WTC11 (cell line): Measurements from ENCODE around the gene NHERF1. TPM values are rescaled to one million over a fixed set of nuclear protein-coding genes. Genes with fewer than 3 reads are reported as not detected.

Experiments used
- ATAC-seq: fragments of 200-7000 bp; cut with Tn5 transposase; 2 replicates; pipeline ENCODE4 v1.10.0; 2021; ENCODE audit warnings: mild to moderate bottlenecking, moderate library complexity
- CTCF ChIA-PET: fragments of 300-600 bp; sonication (Branson Sonifier 250); formaldehyde crosslinking; loops from one replicate; lab custom pipeline; 2021; ENCODE audit warnings: antibody characterized with exemption; lab: Charles Lee
- POLR2A ChIA-PET: fragments of 350-600 bp; sonication (Branson Sonifier 250); formaldehyde crosslinking; loops from one replicate; lab custom pipeline; 2021; ENCODE audit warnings: antibody characterized with exemption; lab: Charles Lee
- DNase-seq: peaks from one replicate; pipeline ENCODE4 v3.0.0; 2021; ENCODE audit warnings: low spot score
- H3K27ac Mint-ChIP-seq: 2 replicates; pipeline ENCODE4 v1.8.0; 2021; ENCODE audit warnings: mixed read lengths
- H3K27me3 Mint-ChIP-seq: 2 replicates; pipeline ENCODE4 v1.8.0; 2021; ENCODE audit warnings: low read depth, mild to moderate bottlenecking, moderate library complexity, mixed read lengths
- H3K36me3 Mint-ChIP-seq: 2 replicates; pipeline ENCODE4 v1.8.0; 2021; ENCODE audit warnings: mixed read lengths
- H3K4me1 Mint-ChIP-seq: 2 replicates; pipeline ENCODE4 v1.8.0; 2022; ENCODE audit warnings: mixed read lengths
- H3K4me3 Mint-ChIP-seq: 2 replicates; pipeline ENCODE4 v1.8.0; 2021; ENCODE audit warnings: mild to moderate bottlenecking, moderate library complexity, mixed read lengths
- H3K9me3 Mint-ChIP-seq: 2 replicates; pipeline ENCODE4 v1.8.0; 2021; ENCODE audit warnings: mixed read lengths
- ARID4B ChIP-seq: sonication (generic); formaldehyde crosslinking; IDR thresholded peaks from 2 replicates; pipeline ENCODE4 v1.8.0; 2023; ENCODE audit warnings: missing genetic modification reagents, mild to moderate bottlenecking, borderline replicate concordance
- GABPB1 ChIP-seq: sonication (generic); formaldehyde crosslinking; IDR thresholded peaks from 2 replicates; pipeline ENCODE4 v1.8.1; 2023; ENCODE audit warnings: mild to moderate bottlenecking, missing genetic modification reagents
- JAZF1 ChIP-seq: fragments of 250-450 bp; sonication (Bioruptor Pico); IDR thresholded peaks from 2 replicates; pipeline ENCODE4 v1.9.0; 2021; ENCODE audit warnings: moderate library complexity, mild to moderate bottlenecking, inconsistent platforms
- KAT7 ChIP-seq: sonication (generic); formaldehyde crosslinking; IDR thresholded peaks from 2 replicates; pipeline ENCODE4 v1.8.1; 2023; ENCODE audit warnings: missing genetic modification reagents, mild to moderate bottlenecking, borderline replicate concordance
- NFE2L1 ChIP-seq: sonication (generic); formaldehyde crosslinking; IDR thresholded peaks from 2 replicates; pipeline ENCODE4 v1.8.1; 2023; ENCODE audit warnings: missing genetic modification reagents
- SMAD4 ChIP-seq: sonication (generic); formaldehyde crosslinking; IDR thresholded peaks from 2 replicates; pipeline ENCODE4 v1.8.0; 2022; ENCODE audit warnings: mild to moderate bottlenecking, missing genetic modification reagents
- TCF7 ChIP-seq: sonication (generic); formaldehyde crosslinking; IDR thresholded peaks from 2 replicates; pipeline ENCODE4 v1.8.0; 2022; ENCODE audit warnings: mild to moderate bottlenecking, low read depth, missing genetic modification reagents, moderate library complexity
- TEAD4 ChIP-seq: sonication (generic); formaldehyde crosslinking; IDR thresholded peaks from 2 replicates; pipeline ENCODE4 v1.8.0; 2022; ENCODE audit warnings: mild to moderate bottlenecking, missing genetic modification reagents
- USF1 ChIP-seq: sonication (generic); formaldehyde crosslinking; IDR thresholded peaks from 2 replicates; pipeline ENCODE4 v1.8.0; 2022; ENCODE audit warnings: mild to moderate bottlenecking, missing genetic modification reagents
- USF2 ChIP-seq: sonication (generic); formaldehyde crosslinking; IDR thresholded peaks from 2 replicates; pipeline ENCODE4 v1.8.1; 2023; ENCODE audit warnings: mild to moderate bottlenecking, missing genetic modification reagents, moderate library complexity
- ZNF138 ChIP-seq: sonication (generic); formaldehyde crosslinking; conservative IDR thresholded peaks from 2 replicates; pipeline ENCODE4 v1.8.1; 2022; ENCODE audit warnings: mild to moderate bottlenecking, moderate library complexity, missing genetic modification reagents
- ZNF263 ChIP-seq: sonication (generic); formaldehyde crosslinking; IDR thresholded peaks from 2 replicates; pipeline ENCODE4 v1.8.1; 2022; ENCODE audit warnings: low read depth, mild to moderate bottlenecking, moderate library complexity, missing genetic modification reagents
- ZNF532 ChIP-seq: fragments of 250-450 bp; sonication (Bioruptor Pico); IDR thresholded peaks from 2 replicates; pipeline ENCODE4 v1.9.0; 2021; ENCODE audit warnings: mild to moderate bottlenecking, borderline replicate concordance
- ZNF671 ChIP-seq: fragments of 250-450 bp; sonication (Bioruptor Pico); IDR thresholded peaks from 2 replicates; pipeline ENCODE4 v1.8.0; 2021; ENCODE audit warnings: mild to moderate bottlenecking
- total RNA-seq: library from RNA; stranded (reverse); gene quantifications from 3 replicates; pipeline ENCODE4 v1.2.3, GENCODE V29; 2021
- TF ChIP-seq, protein P1 (sequence below): sonication (generic); formaldehyde crosslinking; IDR thresholded peaks from 2 replicates; pipeline ENCODE4 v1.8.1; 2023; ENCODE audit warnings: mild to moderate bottlenecking, moderate library complexity, missing genetic modification reagents

NHERF1 gene
- total RNA-seq, 1 experiment from 2014 or later = 111 TPM

DNA sequence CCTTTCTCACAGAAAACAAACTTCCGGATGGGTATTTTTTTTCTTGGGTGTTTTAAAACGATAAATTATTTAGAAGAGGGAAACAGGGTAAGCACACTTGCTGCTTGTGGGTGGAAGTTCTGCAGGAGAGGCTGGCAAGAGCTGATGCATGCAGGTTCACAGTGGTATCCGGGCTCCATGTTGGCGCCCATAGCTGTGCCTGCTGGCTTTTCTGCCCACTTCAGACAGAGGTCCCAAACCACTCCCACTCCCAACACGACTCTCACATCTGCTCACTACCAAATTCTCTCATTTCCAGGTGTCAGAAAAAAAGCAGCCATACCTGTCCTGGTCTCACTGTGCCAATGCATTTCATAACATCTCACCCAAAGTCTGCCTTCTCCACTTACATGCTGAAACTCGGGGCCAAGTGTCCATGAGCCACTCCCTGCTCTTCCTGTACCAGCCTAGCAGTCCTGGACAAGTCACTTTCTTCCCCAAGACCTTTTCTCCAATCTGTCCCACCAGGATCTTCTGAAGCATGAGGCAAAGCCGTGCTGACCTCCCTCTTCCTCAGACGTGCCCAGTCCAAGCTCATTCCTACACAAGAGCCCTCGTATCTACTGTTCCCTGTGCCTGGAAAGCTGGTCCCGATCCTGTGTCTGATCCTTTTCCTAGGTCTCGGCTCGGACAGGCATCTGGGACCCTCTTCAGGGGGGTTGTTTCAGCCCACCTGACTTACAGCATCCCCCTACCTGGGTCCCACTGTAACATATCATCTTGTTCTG is 37.2 kb upstream of the NHERF1 start:
- DNase-seq = no peak
- Mint-ChIP-seq H3K27me3 (no peaks in the 10 kb centered on the region; the same call in none of the 2 replicates), H3K36me3 (no peaks in the 10 kb centered on the region), H3K27ac (no peak overlapping the region), H3K9me3 (peaks cover 6% of the 10 kb centered on the region; the same call in 1 of the 2 replicates), H3K4me1 (no peaks in the 10 kb centered on the region), H3K4me3 (no peak overlapping the region)
- CTCF ChIA-PET = interaction anchor here (1.6 kb wide), 1 partner anchor 54 kb away, joined by 7 read pairs; no protein-coding TSS in a partner anchor
- ATAC-seq = no peak
- TF ChIP-seq KAT7 (no peak), TEAD4 (CRISPR knock-in tag) (no peak)
- POLR2A ChIA-PET = no interaction called here

DNA sequence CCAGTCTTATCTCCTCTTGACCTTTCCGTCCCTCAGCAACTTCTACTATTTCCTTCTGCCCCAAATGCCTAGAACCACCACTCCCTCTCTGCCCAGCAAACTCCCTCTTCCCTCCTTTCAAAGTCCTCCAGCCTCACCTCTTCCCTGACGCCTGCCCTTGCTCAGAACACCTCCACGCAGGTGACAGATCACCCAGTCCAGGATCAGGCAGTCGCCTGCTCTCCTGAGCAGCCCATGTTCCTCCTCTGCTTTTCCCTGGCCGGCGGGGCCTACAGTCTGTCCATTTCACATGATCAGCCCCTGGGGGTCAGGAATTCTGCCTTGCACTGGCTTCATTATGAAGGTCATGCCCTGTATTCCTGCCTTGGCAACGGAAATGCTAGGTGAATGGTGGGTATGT is 36.1 kb upstream of the NHERF1 start:
- POLR2A ChIA-PET = no interaction called here
- ATAC-seq (no peak), DNase-seq (no peak)
- Mint-ChIP-seq H3K4me1 (no peaks in the 10 kb centered on the region), H3K27me3 (no peaks in the 10 kb centered on the region; the same call in none of the 2 replicates), H3K27ac (no peak overlapping the region), H3K36me3 (no peaks in the 10 kb centered on the region), H3K9me3 (0 out of 2 replicates have a peak, but pooled peaks cover 2% of the 10 kb centered on the region), H3K4me3 (no peak overlapping the region)
- TF ChIP-seq USF1 (no peak), ARID4B (CRISPR knock-in tag) (no peak), USF2 (no peak), TEAD4 (CRISPR knock-in tag) (no peak), TCF7 (CRISPR knock-in tag) (no peak), ZNF532 (CRISPR knock-in tag) (no peak), GABPB1 (no peak), NFE2L1 (no peak), JAZF1 (CRISPR knock-in tag) (no peak), ZNF263 (CRISPR knock-in tag) (no peak), SMAD4 (no peak), ZNF138 (no peak), ZNF671 (CRISPR knock-in tag) (no peak)
- TF ChIP-seq, protein P1, sequence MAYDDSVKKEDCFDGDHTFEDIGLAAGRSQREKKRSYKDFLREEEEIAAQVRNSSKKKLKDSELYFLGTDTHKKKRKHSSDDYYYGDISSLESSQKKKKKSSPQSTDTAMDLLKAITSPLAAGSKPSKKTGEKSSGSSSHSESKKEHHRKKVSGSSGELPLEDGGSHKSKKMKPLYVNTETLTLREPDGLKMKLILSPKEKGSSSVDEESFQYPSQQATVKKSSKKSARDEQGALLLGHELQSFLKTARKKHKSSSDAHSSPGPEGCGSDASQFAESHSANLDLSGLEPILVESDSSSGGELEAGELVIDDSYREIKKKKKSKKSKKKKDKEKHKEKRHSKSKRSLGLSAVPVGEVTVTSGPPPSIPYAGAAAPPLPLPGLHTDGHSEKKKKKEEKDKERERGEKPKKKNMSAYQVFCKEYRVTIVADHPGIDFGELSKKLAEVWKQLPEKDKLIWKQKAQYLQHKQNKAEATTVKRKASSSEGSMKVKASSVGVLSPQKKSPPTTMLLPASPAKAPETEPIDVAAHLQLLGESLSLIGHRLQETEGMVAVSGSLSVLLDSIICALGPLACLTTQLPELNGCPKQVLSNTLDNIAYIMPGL = no peak
- CTCF ChIA-PET = no interaction called here
